ENCODE results near the gene GRB10. TPM values are rescaled to one million over a fixed set of nuclear protein-coding genes. Genes with fewer than 3 reads are reported as not detected.

GRB10 gene
- total RNA-seq, 1 experiment from 2014 or later = 47.9 TPM

DNA sequence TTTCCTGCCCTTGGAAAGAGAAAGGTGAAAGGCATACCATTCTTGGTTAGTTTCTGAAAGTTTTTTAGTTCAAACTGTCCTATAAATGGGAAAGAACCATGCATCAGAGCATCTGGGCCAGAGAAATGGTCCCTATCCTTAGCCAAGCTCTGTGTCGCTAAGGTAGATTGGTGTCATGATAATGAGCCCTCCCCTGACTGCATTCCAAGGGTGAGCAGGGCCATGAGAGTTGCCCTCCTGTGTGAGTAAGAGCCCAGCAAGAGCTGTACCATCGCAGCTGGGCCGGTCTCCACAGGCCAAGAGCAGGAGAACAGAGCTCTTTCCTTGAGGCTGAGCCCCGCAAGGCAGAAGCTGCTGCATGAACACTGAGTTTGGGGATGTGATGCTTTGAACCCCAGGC, 30.3 kb downstream of the GRB10 start:
- DNase-seq = no peak
- Histone ChIP-seq H3K27me3 (ENCODE audit: insufficient read depth, low read depth) (no peaks in the 10 kb centered on the region), H3K79me2 (ENCODE audit: low read depth) (peaks cover 4% of the 10 kb centered on the region), H2AFZ (no peak overlapping the region), H3K4me2 (no peak overlapping the region), H3K9me3 (ENCODE audit: insufficient read depth, low read depth) (no peaks in the 10 kb centered on the region), H3K4me3 (no peak overlapping the region), H4K20me1 (ENCODE audit: insufficient read depth) (peaks cover 91% of the 10 kb centered on the region), H3F3A (ENCODE audit: insufficient read depth, low read depth) (no peaks in the 10 kb centered on the region), H3K27ac (no peak overlapping the region), H3K4me1 (replicated peaks; ENCODE audit: insufficient read depth) (no peaks in the 10 kb centered on the region), H3K36me3 (ENCODE audit: low read depth) (peaks cover 4% of the 10 kb centered on the region; the same call in 1 of the 2 replicates), H3K9me2 (ENCODE audit: insufficient read depth) (no peaks in the 10 kb centered on the region)
- ChIA-PET POLR2A (ENCODE audit: unreplicated experiment) (interaction anchor here (0.6 kb wide), 1 partner anchor 19 kb away, joined by 3 read pairs; no protein-coding TSS in a partner anchor), CTCF (no interaction called here)
- intact Hi-C loops (cut with micrococcal nuclease; ENCODE audit: unreplicated experiment) = no loop called here
- no peak for TF ChIP-seq EZH2 (IDR thresholded peaks at IDR 0.05; ENCODE audit: low read depth)
- TF ChIP-seq, protein P1, sequence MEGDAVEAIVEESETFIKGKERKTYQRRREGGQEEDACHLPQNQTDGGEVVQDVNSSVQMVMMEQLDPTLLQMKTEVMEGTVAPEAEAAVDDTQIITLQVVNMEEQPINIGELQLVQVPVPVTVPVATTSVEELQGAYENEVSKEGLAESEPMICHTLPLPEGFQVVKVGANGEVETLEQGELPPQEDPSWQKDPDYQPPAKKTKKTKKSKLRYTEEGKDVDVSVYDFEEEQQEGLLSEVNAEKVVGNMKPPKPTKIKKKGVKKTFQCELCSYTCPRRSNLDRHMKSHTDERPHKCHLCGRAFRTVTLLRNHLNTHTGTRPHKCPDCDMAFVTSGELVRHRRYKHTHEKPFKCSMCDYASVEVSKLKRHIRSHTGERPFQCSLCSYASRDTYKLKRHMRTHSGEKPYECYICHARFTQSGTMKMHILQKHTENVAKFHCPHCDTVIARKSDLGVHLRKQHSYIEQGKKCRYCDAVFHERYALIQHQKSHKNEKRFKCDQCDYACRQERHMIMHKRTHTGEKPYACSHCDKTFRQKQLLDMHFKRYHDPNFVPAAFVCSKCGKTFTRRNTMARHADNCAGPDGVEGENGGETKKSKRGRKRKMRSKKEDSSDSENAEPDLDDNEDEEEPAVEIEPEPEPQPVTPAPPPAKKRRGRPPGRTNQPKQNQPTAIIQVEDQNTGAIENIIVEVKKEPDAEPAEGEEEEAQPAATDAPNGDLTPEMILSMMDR (conservative IDR thresholded peaks at IDR 0.05) = no peak
- BruUV-seq (replicated peaks) = no TSS peak

DNA sequence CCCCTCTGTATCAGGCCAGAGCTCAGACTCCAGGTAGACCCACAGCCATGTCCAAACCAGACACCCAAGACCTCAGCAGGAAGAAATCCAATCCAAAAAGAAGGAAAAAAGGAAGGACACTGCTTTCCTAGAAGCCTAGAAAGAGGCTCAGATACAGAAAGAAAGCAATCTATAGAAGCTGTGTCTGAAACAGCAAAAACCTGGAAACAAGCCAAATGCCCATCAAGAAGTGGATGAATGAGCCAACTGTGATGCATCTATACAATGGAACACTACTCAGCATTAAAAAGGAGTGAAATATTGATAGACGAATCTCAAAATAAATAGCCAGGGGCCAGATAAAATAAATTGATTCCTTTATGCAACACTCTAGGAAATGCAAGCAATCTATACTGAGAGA, 31.6 kb downstream of the GRB10 start:
- no peaks in the 10 kb centered on the region; the same call in 1 of the 2 replicates for H3K79me2 ChIP-seq (ENCODE audit: low read depth)
- no TSS peak for BruUV-seq (replicated peaks)

DNA sequence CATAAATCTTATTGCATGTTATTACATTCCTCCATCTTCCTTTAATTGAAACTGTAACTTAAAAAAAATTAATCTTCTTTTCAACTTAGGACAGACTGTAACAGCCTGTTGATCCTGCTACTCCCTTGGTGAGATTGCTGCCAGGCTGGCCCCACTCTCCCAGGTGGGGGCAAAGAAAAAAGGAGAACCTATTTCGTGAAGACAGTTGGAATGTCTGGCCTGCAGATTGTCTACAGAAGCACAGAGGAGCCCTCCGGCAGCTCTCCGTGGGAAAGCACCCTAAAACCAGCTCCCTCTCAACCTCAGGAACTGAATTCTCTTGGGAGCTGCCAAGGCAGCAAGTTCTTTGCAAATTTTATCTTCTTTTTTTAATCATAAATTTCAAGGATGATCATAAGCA, 32.8 kb downstream of the GRB10 start:
- BruUV-seq (replicated peaks) = no TSS peak
- no peak overlapping the region for H3K27ac ChIP-seq
- peaks cover 4% of the 10 kb centered on the region; the same call in 1 of the 2 replicates for H3K36me3 ChIP-seq (ENCODE audit: low read depth)
- no peaks in the 10 kb centered on the region for H3F3A ChIP-seq (ENCODE audit: insufficient read depth, low read depth)
- CTCF ChIA-PET = no interaction called here
- no peak overlapping the region for H3K4me2 ChIP-seq
- no peaks in the 10 kb centered on the region for H3K79me2 ChIP-seq (ENCODE audit: low read depth)
- POLR2A ChIA-PET (ENCODE audit: unreplicated experiment) = no interaction called here
- no peaks in the 10 kb centered on the region for H3K9me2 ChIP-seq (ENCODE audit: insufficient read depth)
- no peaks in the 10 kb centered on the region for H3K4me1 ChIP-seq (replicated peaks; ENCODE audit: insufficient read depth)
- no peak overlapping the region for H2AFZ ChIP-seq
- intact Hi-C loops (cut with micrococcal nuclease; ENCODE audit: unreplicated experiment) = no loop called here
- H3K9me3 ChIP-seq (ENCODE audit: insufficient read depth, low read depth) = no peaks in the 10 kb centered on the region
- no peaks in the 10 kb centered on the region for H3K27me3 ChIP-seq (ENCODE audit: insufficient read depth, low read depth)
- TF ChIP-seq, protein P1 (conservative IDR thresholded peaks at IDR 0.05) = no peak
- no peak for DNase-seq
- H3K4me3 ChIP-seq = no peak overlapping the region
- peaks cover 78% of the 10 kb centered on the region for H4K20me1 ChIP-seq (ENCODE audit: insufficient read depth)

More for the DNA sequence above, 31.6 kb downstream of the GRB10 start:
- intact Hi-C loops (cut with micrococcal nuclease; ENCODE audit: unreplicated experiment) = no loop called here
- Histone ChIP-seq H2AFZ (no peak overlapping the region), H3K9me3 (ENCODE audit: insufficient read depth, low read depth) (no peaks in the 10 kb centered on the region), H3K9me2 (ENCODE audit: insufficient read depth) (no peaks in the 10 kb centered on the region), H4K20me1 (ENCODE audit: insufficient read depth) (peaks cover 81% of the 10 kb centered on the region), H3F3A (ENCODE audit: insufficient read depth, low read depth) (no peaks in the 10 kb centered on the region), H3K36me3 (ENCODE audit: low read depth) (peaks cover 4% of the 10 kb centered on the region; the same call in 1 of the 2 replicates), H3K4me2 (no peak overlapping the region), H3K4me3 (no peak overlapping the region), H3K27me3 (ENCODE audit: insufficient read depth, low read depth) (no peaks in the 10 kb centered on the region), H3K4me1 (replicated peaks; ENCODE audit: insufficient read depth) (no peaks in the 10 kb centered on the region), H3K27ac (no peak overlapping the region)
- ChIA-PET POLR2A (ENCODE audit: unreplicated experiment) (no interaction called here), CTCF (no interaction called here)
- DNase-seq = no peak
- TF ChIP-seq, protein P1 (conservative IDR thresholded peaks at IDR 0.05) = no peak
- no peak for TF ChIP-seq EZH2 (IDR thresholded peaks at IDR 0.05; ENCODE audit: low read depth)
